Left hindlimb (tissue), 1 donor: ENCODE measurements around the gene METAP1D.

ENCODE experiments used
- DNase-seq: peaks from one replicate; pipeline ENCODE4 v3.0.0-alpha.2; 2018

Gene METAP1D

GRCh38 chr2:172082105-172082943, 82.6 kb downstream of the METAP1D start:
- no peak for DNase-seq

GRCh38 chr2:172082944-172083627, 83.3 kb downstream of the METAP1D start:
- DNase-seq = no peak

GRCh38 chr2:172083628-172084394, 84.1 kb downstream of the METAP1D start:
- no peak for DNase-seq

GRCh38 chr2:172084395-172084644, 84.6 kb downstream of the METAP1D start:
- DNase-seq = no peak

GRCh38 chr2:172084645-172085459, 85.1 kb downstream of the METAP1D start:
- DNase-seq = peak; percentile 88

GRCh38 chr2:172085460-172086159, 85.9 kb downstream of the METAP1D start, which contains the start of gene DLX1:
DLX1 (plus strand) TSS chr2:172085507; CDS start chr2:172085678, 171 bp downstream.
- DNase-seq = peak; percentile 52

GRCh38 chr2:172086241-172087206, 86.8 kb downstream of the METAP1D start:
- peak; percentile 33 for DNase-seq

- peak; percentile 33 for DNase-seq
These were observed 87.5 kb downstream of the METAP1D start for GRCh38 chr2:172087207-172087779.

- no peak for DNase-seq
These were observed 88.1 kb downstream of the METAP1D start for GRCh38 chr2:172087780-172088244.

GRCh38 chr2:172088245-172089004, 88.7 kb downstream of the METAP1D start:
- DNase-seq = no peak

- DNase-seq = no peak
These were observed 89.3 kb downstream of the METAP1D start for GRCh38 chr2:172089005-172089504.

- DNase-seq = no peak
These were observed 89.9 kb downstream of the METAP1D start for GRCh38 chr2:172089633-172090032.

- no peak for DNase-seq
These were observed 90.5 kb downstream of the METAP1D start for GRCh38 chr2:172090044-172090961.

- DNase-seq = no peak
These were observed 91.4 kb downstream of the METAP1D start for GRCh38 chr2:172091000-172091641.

- peak; percentile 25 for DNase-seq
These were observed 92.2 kb downstream of the METAP1D start for GRCh38 chr2:172091761-172092566.

GRCh38 chr2:172092716-172093415, 93.1 kb downstream of the METAP1D start:
- DNase-seq = peak; percentile 30
